ENCODE data around the gene POMGNT1.

GRCh38 chr1:46220808-46221207, 22.6 kb upstream of the POMGNT1 start:
- no peak for TF ChIP-seq CTCF (IDR thresholded peaks at IDR 0.05; ENCODE audit: insufficient read depth, low read length, poor library complexity, severe bottlenecking)
- no peak for TF ChIP-seq EZH2phosphoT487 (conservative IDR thresholded peaks at IDR 0.05; ENCODE audit: low read length)
